GM18519 (cell line): ENCODE data around the gene LILRB3.
"Not testable (repeated sequence)": the region's sequence is repeated elsewhere in the genome, so short reads cannot be mapped to it uniquely, and the experiment has no call there.

Experiments used
- ATAC-seq: cut with Tn5 transposase; IDR thresholded peaks from one replicate; pipeline ENCODE4 v1.9.1; 2021; ENCODE audit warnings: mild to moderate bottlenecking, moderate library complexity; ENCODE audit not compliant: unreplicated experiment, low FRiP score

The LILRB3 gene

DNA sequence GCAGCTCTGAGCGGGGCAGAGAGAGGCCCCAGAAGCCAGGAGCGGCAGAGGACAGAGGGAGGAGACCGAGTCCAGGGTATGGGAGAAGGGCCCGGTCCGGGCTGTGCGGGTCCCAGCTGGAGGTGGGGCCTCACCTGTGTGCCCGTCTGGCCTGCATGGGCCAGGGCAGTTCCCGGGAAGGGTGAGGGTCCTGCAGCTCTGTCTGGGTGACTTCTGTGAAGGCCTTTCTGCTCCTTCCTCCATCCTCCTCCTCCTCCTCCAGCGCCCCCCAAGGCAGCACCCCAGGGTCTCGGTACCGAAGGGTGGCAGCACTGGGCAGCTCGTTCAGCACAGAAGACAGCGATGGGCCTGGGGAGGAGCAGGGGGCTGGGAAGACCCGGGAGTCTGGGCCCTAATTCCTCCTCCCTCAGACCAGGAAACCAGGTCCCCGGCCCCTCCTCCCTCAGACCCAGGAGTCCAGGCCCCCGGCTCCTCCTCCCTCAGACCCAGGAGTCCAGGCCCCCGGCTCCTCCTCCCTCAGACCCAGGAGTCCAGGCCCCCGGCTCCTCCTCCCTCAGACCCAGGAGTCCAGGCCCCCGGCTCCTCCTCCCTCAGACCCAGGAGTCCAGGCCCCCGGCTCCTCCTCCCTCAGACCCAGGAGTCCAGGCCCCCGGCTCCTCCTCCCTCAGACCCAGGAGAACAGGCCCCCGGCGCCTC lies 50.9 kb downstream of the LILRB3 start:
- not testable (repeated sequence) for ATAC-seq

DNA sequence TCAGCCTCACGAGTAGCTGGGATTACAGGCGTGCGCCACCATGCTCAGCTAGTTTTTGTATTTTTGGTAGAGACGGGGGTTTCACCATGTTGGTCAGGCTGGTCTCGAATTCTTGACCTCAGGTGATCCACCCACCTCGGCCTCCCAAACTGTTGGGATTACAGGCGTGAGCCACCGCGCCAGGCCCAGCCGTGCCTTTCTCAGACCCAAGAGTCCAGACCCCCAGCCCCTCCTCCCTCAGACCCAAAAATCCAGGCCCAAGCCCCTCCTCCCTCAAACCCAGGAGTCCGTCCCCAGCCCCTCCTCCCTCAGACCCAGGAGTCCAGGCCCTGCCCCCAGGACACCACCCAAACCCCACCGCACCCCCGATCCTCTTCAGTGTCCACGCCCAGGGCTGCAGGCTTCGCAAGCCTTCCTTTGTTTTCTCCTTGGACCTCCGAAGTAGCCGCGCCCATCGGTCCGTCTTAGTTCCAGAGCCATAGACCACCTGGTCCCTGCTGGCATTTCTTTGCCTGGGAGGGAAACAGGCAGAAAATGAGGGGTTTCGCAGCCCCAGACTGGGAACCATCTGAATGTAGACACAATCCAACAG lies 53.6 kb downstream of the LILRB3 start:
- ATAC-seq = no peak

DNA sequence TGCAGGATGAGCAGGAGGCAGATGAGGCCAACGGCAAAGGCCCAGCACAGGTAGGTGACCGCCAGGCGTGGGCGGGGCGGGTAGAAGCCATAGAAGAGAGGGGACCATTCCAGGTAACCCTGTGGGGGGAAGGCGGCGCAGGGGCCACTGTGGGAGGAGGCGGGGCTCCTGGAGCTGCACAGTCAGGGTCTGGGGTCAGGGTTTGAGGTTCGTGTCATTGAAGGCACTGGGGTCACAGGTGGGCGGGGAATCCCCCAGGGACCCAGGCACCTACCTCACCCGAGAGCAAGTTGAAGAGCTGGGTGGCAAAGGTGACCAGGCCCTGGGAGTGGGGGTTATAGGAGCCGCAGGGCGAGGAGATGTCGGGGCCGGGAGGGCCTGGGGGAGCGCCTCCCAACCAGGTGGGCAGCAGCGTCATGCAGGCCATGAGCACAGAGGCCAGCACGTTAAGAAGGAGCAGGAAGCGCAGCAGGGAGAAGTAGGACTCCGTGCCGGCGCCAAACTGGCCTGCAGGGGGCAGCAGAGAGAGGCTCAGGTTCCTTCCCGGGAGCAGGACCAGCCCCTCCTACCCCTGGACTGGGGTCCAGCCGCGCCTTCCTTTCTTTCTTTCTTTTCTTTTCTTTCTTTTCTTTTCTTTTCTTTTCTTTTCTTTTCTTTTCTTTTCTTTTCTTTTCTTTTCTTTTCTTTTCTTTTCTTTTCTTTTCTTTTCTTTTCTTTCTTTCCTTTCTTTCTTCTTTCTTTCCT lies 54.5 kb downstream of the LILRB3 start:
- ATAC-seq = no peak
